H1 (cell line): ENCODE data around the gene GNA12. TPM values are rescaled to one million over a fixed set of nuclear protein-coding genes. Genes with fewer than 3 reads are reported as not detected.

Experiments used
- CTCF ChIA-PET: fragments of 300-600 bp; sonication (Branson Sonifier 250); formaldehyde crosslinking; loops from one replicate; lab custom pipeline; 2021; ENCODE audit not compliant: partially characterized antibody; lab: Charles Lee
- POLR2A ChIA-PET: fragments of 300-600 bp; sonication (Branson Sonifier 250); formaldehyde crosslinking; loops from one replicate; lab custom pipeline; 2021; ENCODE audit warnings: inconsistent platforms; ENCODE audit not compliant: partially characterized antibody; lab: Charles Lee
- DNase-seq, 2 experiments: peaks; one replicate each; pipeline versions ENCODE4 v3.0.0 to v3.0.0-alpha.2; 2010 to 2022; ENCODE audit warnings: low spot score in 2 of 2, low read depth in 1 of 2, mixed read lengths in 1 of 2
- FAIRE-seq: peaks from 2 replicates; lab custom pipeline; 2011; peaks lifted over from hg19 to GRCh38; lab: Jason Lieb, UNC
- H2AFZ ChIP-seq: 2 replicates; pipeline ENCODE4 v1.8.1; 2012; ENCODE audit warnings: low read length, inconsistent platforms
- H2AK5ac ChIP-seq: 2 replicates; pipeline ENCODE4 v1.6.1; 2013; ENCODE audit warnings: low read depth, low read length
- H2BK120ac ChIP-seq: replicated peaks from 2 replicates; pipeline ENCODE3; 2013; ENCODE audit warnings: low read depth, low read length, inconsistent platforms
- H2BK12ac ChIP-seq: 2 replicates; pipeline ENCODE4 v1.6.1; 2013; ENCODE audit warnings: low read depth, low read length
- H2BK15ac ChIP-seq: 2 replicates; pipeline ENCODE4 v1.6.1; 2013; ENCODE audit warnings: low read length
- H2BK20ac ChIP-seq: 2 replicates; pipeline ENCODE4 v1.6.1; 2013; ENCODE audit warnings: low read length
- H2BK5ac ChIP-seq: 2 replicates; pipeline ENCODE4 v1.6.1; 2013; ENCODE audit warnings: low read depth, low read length
- H3K14ac ChIP-seq: 2 replicates; pipeline ENCODE4 v1.6.1; 2013; ENCODE audit warnings: inconsistent platforms; ENCODE audit not compliant: insufficient read length
- H3K18ac ChIP-seq: 2 replicates; pipeline ENCODE4 v1.6.1; 2013; ENCODE audit warnings: low read length; ENCODE audit errors: extremely low read depth
- H3K23ac ChIP-seq: 2 replicates; pipeline ENCODE4 v1.6.1; 2013; ENCODE audit warnings: inconsistent platforms; ENCODE audit not compliant: insufficient read length
- H3K23me2 ChIP-seq: 2 replicates; pipeline ENCODE4 v1.6.1; 2013; ENCODE audit warnings: low read depth, low read length
- H3K27ac ChIP-seq: 2 replicates; pipeline ENCODE4 v1.6.1; 2011; ENCODE audit warnings: low read depth, low read length, inconsistent platforms
- H3K27me3 ChIP-seq, 4 experiments: replicated peaks in 1 of 4; 1 replicate in 1 of 4; 2 replicates in 3 of 4; pipeline versions ENCODE4 v1.6.1 to v1.8.1; 2011 to 2013; ENCODE audit warnings: low read length in 3 of 4, mild to moderate bottlenecking in 3 of 4, inconsistent platforms in 2 of 4, mixed read lengths in 2 of 4, moderate library complexity in 1 of 4; ENCODE audit not compliant: control insufficient read depth in 3 of 4, insufficient read depth in 3 of 4; ENCODE audit errors: extremely low read depth in 1 of 4
- H3K36me3 ChIP-seq, 4 experiments: 2 replicates each; pipeline versions ENCODE4 v1.6.1 to v1.8.1; 2011 to 2013; ENCODE audit warnings: mild to moderate bottlenecking in 4 of 4, low read length in 3 of 4, moderate library complexity in 2 of 4, control low read depth in 1 of 4, inconsistent platforms in 1 of 4; ENCODE audit not compliant: insufficient read depth in 4 of 4, control insufficient read depth in 2 of 4
- H3K4ac ChIP-seq: replicated peaks from 2 replicates; pipeline ENCODE3; 2013; ENCODE audit warnings: low read length, low read depth, mixed read lengths, inconsistent platforms; ENCODE audit not compliant: insufficient read length
- H3K4me1 ChIP-seq, 4 experiments: replicated peaks in 1 of 4; 1 replicate in 1 of 4; 2 replicates in 3 of 4; pipeline versions ENCODE4 v1.6.1 to v1.8.1; 2011 to 2013; ENCODE audit warnings: low read length in 3 of 4, inconsistent platforms in 2 of 4, mixed read lengths in 1 of 4; ENCODE audit not compliant: insufficient read depth in 4 of 4, control insufficient read depth in 3 of 4
- H3K4me2 ChIP-seq, 2 experiments: 2 replicates each; pipeline versions ENCODE4 v1.6.1 to v1.8.1; 2011 to 2013; ENCODE audit warnings: low read depth in 2 of 2, low read length in 2 of 2, control low read depth in 1 of 2, inconsistent platforms in 1 of 2, mild to moderate bottlenecking in 1 of 2; ENCODE audit not compliant: insufficient read depth in 1 of 2
- H3K4me3 ChIP-seq, 4 experiments: fragments of 200-600, 300-600 bp in 1 of 4; sonication (generic), shearing (Covaris generic), sonication (Bioruptor Twin) in 1 of 4; 2 replicates each; pipeline versions ENCODE4 v1.5.1 to v1.8.1; 2011 to 2016; ENCODE audit warnings: low read length in 4 of 4, low read depth in 3 of 4, control low read depth in 2 of 4, inconsistent platforms in 2 of 4, mild to moderate bottlenecking in 2 of 4, mixed read lengths in 1 of 4, moderate library complexity in 1 of 4; ENCODE audit not compliant: insufficient read depth in 2 of 4; ENCODE audit errors: extremely low read depth in 1 of 4
- H3K56ac ChIP-seq: replicated peaks from 2 replicates; pipeline ENCODE3; 2013; ENCODE audit warnings: low read depth, mild to moderate bottlenecking, mixed read lengths, low read length, inconsistent platforms; ENCODE audit not compliant: insufficient read length
- H3K79me1 ChIP-seq: 2 replicates; pipeline ENCODE4 v1.6.1; 2013; ENCODE audit warnings: low read depth, low read length, control low read depth
- H3K79me2 ChIP-seq, 2 experiments: 2 replicates each; pipeline versions ENCODE4 v1.6.1 to v1.8.1; 2012 to 2013; ENCODE audit warnings: low read length in 2 of 2, mild to moderate bottlenecking in 2 of 2, inconsistent platforms in 1 of 2; ENCODE audit not compliant: insufficient read depth in 2 of 2, control insufficient read depth in 1 of 2
- H3K9ac ChIP-seq, 4 experiments: replicated peaks in 1 of 4; 1 replicate in 1 of 4; 2 replicates in 3 of 4; pipeline versions ENCODE4 v1.6.1 to v1.8.1; 2011 to 2013; ENCODE audit warnings: low read depth in 3 of 4, low read length in 3 of 4, control low read depth in 2 of 4, mild to moderate bottlenecking in 2 of 4, moderate library complexity in 2 of 4, inconsistent platforms in 1 of 4; ENCODE audit errors: extremely low read depth in 1 of 4
- H3K9me3 ChIP-seq, 2 experiments: 2 replicates each; pipeline versions ENCODE4 v1.6.1 to v1.8.1; 2012 to 2013; ENCODE audit warnings: mild to moderate bottlenecking in 2 of 2, moderate library complexity in 2 of 2, control low read depth in 1 of 2, inconsistent platforms in 1 of 2, low read depth in 1 of 2, low read length in 1 of 2, mixed read lengths in 1 of 2; ENCODE audit not compliant: insufficient read depth in 2 of 2
- H4K20me1 ChIP-seq, 2 experiments: replicated peaks in 1 of 2; 2 replicates each; pipeline versions ENCODE3 to v1.8.1; 2011 to 2013; ENCODE audit warnings: inconsistent platforms in 2 of 2, low read length in 2 of 2, mild to moderate bottlenecking in 1 of 2; ENCODE audit not compliant: insufficient read depth in 2 of 2, control insufficient read depth in 1 of 2
- H4K5ac ChIP-seq: 2 replicates; pipeline ENCODE4 v1.6.1; 2013; ENCODE audit warnings: low read length, low read depth, mixed read lengths, inconsistent platforms; ENCODE audit not compliant: insufficient read length
- H4K8ac ChIP-seq: 2 replicates; pipeline ENCODE4 v1.8.0; 2013; ENCODE audit warnings: mild to moderate bottlenecking, moderate library complexity, low read length, inconsistent platforms; ENCODE audit not compliant: insufficient read depth; ENCODE audit errors: extremely low read depth
- H4K91ac ChIP-seq: replicated peaks from 2 replicates; pipeline ENCODE3; 2013; ENCODE audit warnings: low read length, mixed read lengths, inconsistent platforms; ENCODE audit not compliant: insufficient read length
- BRCA1 ChIP-seq: IDR thresholded peaks from 2 replicates; pipeline ENCODE4 v1.6.1; 2012; ENCODE audit warnings: low read depth, low read length, improper control_type of control experiment
- CBX5 ChIP-seq: fragments of 300-800, 300-1000 bp; sonication (generic); IDR thresholded peaks from 2 replicates; pipeline ENCODE4 v1.7.1; 2016; ENCODE audit warnings: antibody characterized with exemption, low read length, low read depth
- CEBPB ChIP-seq: IDR thresholded peaks from 2 replicates; pipeline ENCODE4 v1.6.1; 2012; ENCODE audit warnings: low read depth, low read length
- CHD2 ChIP-seq: IDR thresholded peaks from 2 replicates; pipeline ENCODE4 v1.6.1; 2012; ENCODE audit warnings: low read length, improper control_type of control experiment
- CTBP2 ChIP-seq: IDR thresholded peaks from 2 replicates; pipeline ENCODE4 v1.7.0; 2011; ENCODE audit warnings: borderline replicate concordance, mild to moderate bottlenecking, moderate library complexity, mixed read lengths, low read length; ENCODE audit not compliant: insufficient read depth, insufficient read length
- GTF2F1 ChIP-seq: IDR thresholded peaks from 2 replicates; pipeline ENCODE4 v1.6.1; 2012; ENCODE audit warnings: low read depth, low read length, improper control_type of control experiment, borderline replicate concordance
- HDAC6 ChIP-seq: IDR thresholded peaks from one replicate; pipeline ENCODE4 v1.7.1; 2012; ENCODE audit warnings: low read depth, mild to moderate bottlenecking, inconsistent platforms, low read length, moderate library complexity
- KDM1A ChIP-seq: fragments of 200-600, 300-600 bp; sonication (generic); IDR thresholded peaks from 2 replicates; pipeline ENCODE4 v1.7.1; 2016; ENCODE audit warnings: mild to moderate bottlenecking, low read length, borderline replicate concordance
- KDM5A ChIP-seq: fragments of 200-600 bp; IDR thresholded peaks from 2 replicates; pipeline ENCODE4 v1.7.1; 2012; ENCODE audit warnings: mild to moderate bottlenecking, low read length, inconsistent platforms, mixed read lengths
- SIRT6 ChIP-seq: IDR thresholded peaks from one replicate; pipeline ENCODE4 v1.7.1; 2012; ENCODE audit warnings: low read length, inconsistent platforms
- SIX5 ChIP-seq: IDR thresholded peaks from 2 replicates; pipeline ENCODE4 v1.6.1; 2011; ENCODE audit warnings: mild to moderate bottlenecking, low read depth, low read length
- SP1 ChIP-seq: IDR thresholded peaks from 2 replicates; pipeline ENCODE4 v1.6.1; 2011; ENCODE audit warnings: low read depth, low read length
- SUZ12 ChIP-seq: fragments of 200-600 bp; sonication (generic); IDR thresholded peaks from 2 replicates; pipeline ENCODE4 v1.6.1; 2012; ENCODE audit warnings: mild to moderate bottlenecking, inconsistent platforms, low read length, moderate library complexity, mixed read lengths
- WGBS, 2 experiments: shearing (Covaris generic) in 1 of 2; methylation state at CpG; one replicate each; pipeline versions ENCODE4 v1.1.6 to v1.1.7; 2013 to 2015; ENCODE audit warnings: low lambda C conversion rate in 2 of 2, mixed read lengths in 2 of 2, inconsistent platforms in 1 of 2, low coverage in 1 of 2, missing lambda C conversion rate in 1 of 2; ENCODE audit not compliant: insufficient replicate concordance in 2 of 2, insufficient coverage in 1 of 2, insufficient read length in 1 of 2; ENCODE audit errors: extremely low coverage in 1 of 2, missing lambda C conversion rate in 1 of 2; 5-methylcytosine and 5-hydroxymethylcytosine counted together
- polyA plus RNA-seq, 7 experiments: library from polyadenylated mRNA; depleted of rRNA in 3 of 7; stranded (reverse) in 5 of 7; unstranded in 2 of 7; fragments of >200 nt in 5 of 7; fragments of 200-250 nt in 2 of 7; gene quantifications; 1 replicate in 5 of 7; 2 replicates in 1 of 7; 4 replicates in 1 of 7; pipeline versions ENCODE4 v1.2.1 to v1.2.3, GENCODE V29; 2011 to 2013; ENCODE audit warnings: missing spikeins in 2 of 7, mixed read lengths in 2 of 7
- total RNA-seq: library from RNA; stranded (reverse); fragmentation: NEBNext Ultra II Directional; extraction: Animal tissue kit (Norgen Biotek cat#: 25700); gene quantifications from 2 replicates; pipeline ENCODE4 v1.2.1, GENCODE V29; 2021

Gene GNA12
- total and polyA plus RNA-seq, 2 of the 8 experiments (the other 6 are each of a cell fraction or from before 2014, with no cell fraction given) = 96.5 to 109 TPM

- Histone ChIP-seq H2BK12ac (0 out of 2 replicates have a peak overlapping the region, but pooled peaks have one; percentile 23), H2BK5ac (no peak overlapping the region), H3K36me3 (no peaks in the 10 kb centered on the region), H3K18ac (no peak overlapping the region), H3K4me1 (no peaks in the 10 kb centered on the region; a peak in 2 of 7 replicates), H3K4me2 (no peak overlapping the region), H3K27ac (no peak overlapping the region), H3K56ac (no peak overlapping the region), H3K27me3 (no peaks in the 10 kb centered on the region), H3K4ac (no peak overlapping the region), H3K14ac (no peak overlapping the region), H2AK5ac (no peak overlapping the region), H3K23me2 (no peaks in the 10 kb centered on the region), H4K8ac (no peak overlapping the region), H2BK20ac (no peak overlapping the region), H2BK15ac (no peak overlapping the region), H2BK120ac (no peak overlapping the region), H3K79me2 (no peaks in the 10 kb centered on the region), H4K91ac (no peak overlapping the region), H3K4me3 (no peak overlapping the region), H4K20me1 (no peaks in the 10 kb centered on the region), H4K5ac (no peak overlapping the region), H2AFZ (no peak overlapping the region), H3K9ac (no peak overlapping the region), H3K9me3 (no peaks in the 10 kb centered on the region), H3K79me1 (no peaks in the 10 kb centered on the region), H3K23ac (no peak overlapping the region)
- 95% methylated on average over 22 of the region's 22 CpGs; no CpG with 5 or more reads in 1 of the 2 experiments for WGBS, 2 experiments
- CTCF ChIA-PET = interaction anchor here (0.6 to 8.0 kb wide), 10 partner anchors 11 to 463 kb away, joined by 3 to 39 read pairs (median 9); no protein-coding TSS in a partner anchor
- DNase-seq = no peak
- POLR2A ChIA-PET = interaction anchor here (0.9 to 1.6 kb wide), 5 partner anchors 9 to 122 kb away, joined by 3 to 5 read pairs (median 4); no protein-coding TSS in a partner anchor
- no peak for FAIRE-seq
- no peak for TF ChIP-seq SP1
- no peak for TF ChIP-seq KDM5A
- TF ChIP-seq SIRT6 = no peak
- TF ChIP-seq SUZ12 = no peak
- no peak for TF ChIP-seq BRCA1
- no peak for TF ChIP-seq SIX5
- no peak for TF ChIP-seq CTBP2
- TF ChIP-seq CBX5 = no peak
- TF ChIP-seq HDAC6 = no peak
- TF ChIP-seq GTF2F1 = no peak
- TF ChIP-seq KDM1A = no peak
- no peak for TF ChIP-seq CEBPB
- TF ChIP-seq CHD2 = no peak
Measured at GRCh38 chr7:2702594-2702957, 141.5 kb downstream of the GNA12 start.
